GM19193 (cell line): ENCODE results near the gene CHADL.

Experiments
- POLR2A ChIP-seq: IDR thresholded peaks from 4 replicates; pipeline ENCODE4 v1.6.1; 2011; ENCODE audit not compliant: insufficient read depth, insufficient read length; ENCODE audit errors: extremely low read depth

CHADL gene, protein sequence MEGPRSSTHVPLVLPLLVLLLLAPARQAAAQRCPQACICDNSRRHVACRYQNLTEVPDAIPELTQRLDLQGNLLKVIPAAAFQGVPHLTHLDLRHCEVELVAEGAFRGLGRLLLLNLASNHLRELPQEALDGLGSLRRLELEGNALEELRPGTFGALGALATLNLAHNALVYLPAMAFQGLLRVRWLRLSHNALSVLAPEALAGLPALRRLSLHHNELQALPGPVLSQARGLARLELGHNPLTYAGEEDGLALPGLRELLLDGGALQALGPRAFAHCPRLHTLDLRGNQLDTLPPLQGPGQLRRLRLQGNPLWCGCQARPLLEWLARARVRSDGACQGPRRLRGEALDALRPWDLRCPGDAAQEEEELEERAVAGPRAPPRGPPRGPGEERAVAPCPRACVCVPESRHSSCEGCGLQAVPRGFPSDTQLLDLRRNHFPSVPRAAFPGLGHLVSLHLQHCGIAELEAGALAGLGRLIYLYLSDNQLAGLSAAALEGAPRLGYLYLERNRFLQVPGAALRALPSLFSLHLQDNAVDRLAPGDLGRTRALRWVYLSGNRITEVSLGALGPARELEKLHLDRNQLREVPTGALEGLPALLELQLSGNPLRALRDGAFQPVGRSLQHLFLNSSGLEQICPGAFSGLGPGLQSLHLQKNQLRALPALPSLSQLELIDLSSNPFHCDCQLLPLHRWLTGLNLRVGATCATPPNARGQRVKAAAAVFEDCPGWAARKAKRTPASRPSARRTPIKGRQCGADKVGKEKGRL

DNA sequence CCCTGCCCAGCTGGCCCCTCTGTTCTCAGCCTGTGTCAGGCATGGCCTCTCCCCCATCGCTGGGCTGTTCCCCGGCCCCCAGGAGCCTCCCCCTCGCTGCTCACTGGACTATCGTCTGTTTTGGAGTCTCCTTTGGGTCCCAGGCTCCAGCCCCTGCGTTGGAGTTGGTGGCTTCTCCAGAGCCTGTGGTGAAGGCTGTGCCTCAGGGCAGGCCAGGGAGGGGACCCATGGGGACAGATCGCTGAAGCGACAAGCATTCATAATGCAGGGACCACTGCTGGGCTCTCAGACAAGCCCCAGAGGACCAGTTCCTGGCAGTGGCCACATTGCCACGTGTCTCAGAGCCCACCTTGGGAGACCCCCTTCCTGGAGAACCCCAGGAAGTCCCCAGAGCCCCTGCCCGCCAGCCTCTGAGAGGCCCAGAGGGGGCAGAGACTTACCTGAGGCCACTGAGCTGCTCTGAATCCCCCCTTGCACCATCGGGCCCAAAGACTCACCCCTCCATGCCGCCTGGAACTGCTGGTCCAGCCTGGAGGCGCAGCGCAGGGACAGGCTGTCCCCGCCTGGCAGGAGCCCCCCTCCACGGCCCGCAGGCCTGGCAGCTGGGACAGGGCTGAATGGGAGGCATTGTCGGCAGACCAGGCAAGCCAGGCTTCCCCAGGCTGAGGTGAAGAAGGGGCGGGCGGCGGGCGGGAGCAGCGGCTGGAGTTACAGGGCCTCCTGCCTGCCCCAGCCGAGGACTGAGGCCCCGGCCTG lies at the start of gene CHADL:
Gene CHADL (minus strand): TSS at position 555 of the 756 bp plus-strand sequence. CDS start 50 bp downstream, at position 505.
- TF ChIP-seq POLR2A = no peak

DNA sequence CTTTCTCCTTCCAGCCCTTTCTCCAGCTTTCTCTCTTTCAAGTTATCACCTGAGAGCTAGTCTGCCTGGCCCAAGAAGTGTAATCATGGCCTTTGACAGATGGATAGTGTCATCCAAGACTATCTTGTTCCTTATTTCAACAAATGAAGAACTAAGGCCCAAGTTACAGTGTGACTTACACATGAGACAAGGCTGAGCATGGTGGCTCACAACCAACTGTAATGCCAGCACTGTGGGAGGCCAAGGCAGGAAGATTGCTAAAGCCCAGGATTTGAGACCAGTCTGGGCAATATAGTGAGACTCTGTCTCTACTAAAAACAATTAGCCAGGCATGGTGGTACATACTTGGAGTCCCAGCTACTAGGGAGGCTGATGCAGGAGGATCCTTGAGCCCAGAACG lies 48.9 kb upstream of the CHADL start:
- TF ChIP-seq POLR2A = no peak

DNA sequence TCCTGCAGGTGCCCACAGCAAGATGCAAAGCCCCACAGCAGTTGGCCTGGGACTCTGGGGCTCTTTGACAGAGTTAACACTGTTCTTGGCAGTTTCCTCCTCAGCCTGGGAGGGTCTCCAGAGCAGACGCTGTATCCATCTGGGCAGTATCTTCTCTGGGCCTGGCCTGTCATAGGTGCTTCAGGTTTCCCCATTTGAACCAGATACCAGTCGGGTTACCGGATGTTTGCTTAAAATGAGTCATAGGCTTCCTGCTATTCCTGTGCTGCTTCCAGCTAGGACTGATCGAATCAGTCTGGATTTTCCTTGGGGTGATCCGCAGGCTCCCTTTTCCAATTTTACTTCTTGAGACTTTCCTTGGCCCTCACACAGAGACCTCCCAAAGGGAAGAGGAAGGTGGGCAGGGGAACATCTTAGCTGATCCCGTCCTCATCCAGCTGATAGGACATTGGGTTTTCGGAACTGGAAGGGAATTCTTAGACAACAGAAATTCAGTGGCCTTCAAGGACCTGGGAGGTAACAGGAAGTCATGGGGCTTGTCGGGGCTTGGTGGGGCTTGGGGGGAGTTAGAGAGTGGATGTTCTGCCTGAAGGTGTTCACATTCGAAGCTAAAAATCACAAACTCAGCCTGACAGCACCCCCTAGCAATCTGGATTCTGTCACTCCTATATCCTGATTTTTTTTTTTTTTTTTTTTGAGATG lies 47.7 kb upstream of the CHADL start:
- no peak for TF ChIP-seq POLR2A

DNA sequence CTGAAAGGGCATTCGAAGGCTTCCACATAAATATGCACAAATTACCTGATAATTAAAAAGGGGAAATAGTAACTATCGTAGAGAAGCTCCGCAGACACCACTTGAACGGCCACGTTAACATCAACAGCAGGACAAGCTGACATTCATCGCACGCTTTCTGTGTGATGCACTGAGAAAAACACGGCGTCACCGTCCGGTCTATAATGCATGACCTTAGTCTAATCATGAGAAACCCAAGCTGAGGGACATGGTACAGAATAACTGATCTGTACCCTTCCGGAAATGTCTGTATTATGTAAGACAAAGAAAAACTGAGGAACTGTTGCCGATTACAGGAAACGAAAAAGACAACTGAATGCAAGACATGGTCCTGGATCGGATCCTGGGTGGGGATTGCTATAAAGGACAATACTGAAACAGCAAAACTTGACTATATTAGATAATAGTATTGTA lies 45.9 kb upstream of the CHADL start:
- TF ChIP-seq POLR2A = no peak

GRCh38 chr22:41285820-41286638 lies 45.3 kb upstream of the CHADL start, which contains the start of gene RANGAP1:
TSS of gene RANGAP1 (minus strand) at chr22:41286187. CDS start at chr22:41281044, 5,143 bp downstream.
- TF ChIP-seq POLR2A = peak; percentile 86

GRCh38 chr22:41285441-41285819 lies 44.7 kb upstream of the CHADL start:
- no peak for TF ChIP-seq POLR2A

DNA sequence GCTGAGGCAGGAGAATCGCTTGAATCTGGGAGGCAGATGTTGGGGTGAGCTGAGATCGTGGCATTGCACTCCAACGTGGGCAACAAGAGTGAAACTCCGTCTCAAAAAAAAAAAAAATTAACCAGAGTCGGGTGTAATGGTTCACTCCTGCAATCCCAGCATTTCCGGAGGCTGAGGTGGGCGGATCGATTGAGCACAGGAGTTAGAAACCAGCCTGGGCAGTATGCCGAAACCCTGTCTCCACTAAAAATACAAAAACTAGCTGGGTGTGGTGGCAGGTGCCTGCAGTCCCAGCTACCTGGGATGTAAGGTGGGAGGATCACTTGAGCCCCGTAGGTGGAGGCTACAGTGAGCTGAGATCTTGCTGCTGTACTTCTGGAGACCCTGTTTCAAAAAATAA lies 43.7 kb upstream of the CHADL start:
- no peak for TF ChIP-seq POLR2A

- TF ChIP-seq POLR2A = no peak
Measured at GRCh38 chr22:41280854-41281253, 40.1 kb upstream of the CHADL start.

- no peak for TF ChIP-seq POLR2A
Measured at GRCh38 chr22:41280065-41280464, 39.3 kb upstream of the CHADL start.

GRCh38 chr22:41274856-41275255 lies 34.1 kb upstream of the CHADL start:
- no peak for TF ChIP-seq POLR2A

- TF ChIP-seq POLR2A = no peak
Measured at GRCh38 chr22:41273128-41273527, 32.4 kb upstream of the CHADL start.

GRCh38 chr22:41271787-41272186 lies 31.1 kb upstream of the CHADL start:
- no peak for TF ChIP-seq POLR2A

DNA sequence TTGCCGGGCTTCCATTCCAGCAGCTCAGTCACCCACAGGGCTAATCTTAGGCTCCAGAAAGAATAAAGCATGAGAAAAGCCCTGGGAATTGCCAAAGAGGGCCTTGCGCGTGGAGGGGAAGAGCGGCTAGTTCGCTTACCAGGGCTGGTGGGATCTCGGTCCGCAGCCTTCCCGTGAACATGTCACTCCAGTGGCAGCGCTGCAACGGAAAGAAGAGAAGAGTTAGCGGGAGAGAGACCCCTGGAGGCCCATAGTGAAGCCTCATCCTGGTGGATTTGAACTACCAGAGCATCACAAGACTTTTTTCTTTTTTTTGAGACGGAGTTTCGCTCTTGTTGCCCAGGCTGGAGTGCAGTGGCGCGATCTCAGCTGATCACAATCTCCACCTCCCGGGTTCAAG lies 27.2 kb upstream of the CHADL start:
- TF ChIP-seq POLR2A = no peak
